Pancreas (tissue), 10 donors: Measurements from ENCODE around the gene TMEM214. TPM values are rescaled to one million over a fixed set of nuclear protein-coding genes. Genes with fewer than 3 reads are reported as not detected.

Experiments used
- ATAC-seq, 4 donors: fragments of 200-7000 bp; cut with Tn5 transposase; one replicate each; pipeline versions ENCODE4 v1.8.0 to v1.9.1; 2020; ENCODE audit warnings: mild to moderate bottlenecking in 4 of 4, moderate library complexity in 4 of 4
- DNase-seq, 6 donors: peaks; one replicate each; pipeline ENCODE4 v3.0.0-alpha.2; 2020
- FAIRE-seq: peaks from 2 replicates; lab custom pipeline; 2012; peaks lifted over from hg19 to GRCh38; lab: Jason Lieb, UNC
- H3K27ac ChIP-seq, 4 donors: fragments of 200-600 bp; sonication (generic); 1 replicate in 3 of 4; 2 replicates in 1 of 4; pipeline versions ENCODE4 v1.5.0 to v1.8.0; 2020
- H3K27me3 ChIP-seq, 4 donors: fragments of 200-600 bp; one replicate each; pipeline ENCODE4 v1.8.0; 2021
- H3K36me3 ChIP-seq, 3 donors: fragments of 200-600 bp; sonication (generic) in 1 of 3; one replicate each; pipeline versions ENCODE4 v1.5.0 to v1.8.0; 2020 to 2021
- H3K4me1 ChIP-seq, 3 donors: fragments of 200-600 bp; one replicate each; pipeline ENCODE4 v1.8.0; 2021
- H3K4me3 ChIP-seq, 4 donors: fragments of 200-600 bp; sonication (generic) in 2 of 4; one replicate each; pipeline versions ENCODE4 v1.5.0 to v1.8.0; 2020 to 2021
- H3K9me3 ChIP-seq, 4 donors: fragments of 200-600 bp; one replicate each; pipeline ENCODE4 v1.8.0; 2021
- WGBS, 2 donors: extraction: QIAGEN DNeasy Blood & Tissue Kit; methylation state at CpG; one replicate each; pipeline ENCODE4 v1.1.7; 2013; 5-methylcytosine and 5-hydroxymethylcytosine counted together
- intact Hi-C, 3 donors: fragments of 100-400 bp; cut with DNase I; formaldehyde crosslinking; loops; one replicate each; pipeline versions ENCODE4 v1.11.1 to v1.14.2; 2022
- polyA plus RNA-seq, 2 donors: library from polyadenylated mRNA; stranded (reverse); fragments of 200-250 nt; gene quantifications; one replicate each; pipeline ENCODE4 v1.2.3, GENCODE V29; 2013
- total RNA-seq, 6 donors: library from RNA; stranded (reverse); fragmentation: NEBNext Ultra II Directional in 4 of 6; extraction: Animal tissue kit (Norgen Biotek cat#: 25700) in 4 of 6; gene quantifications; one replicate each; pipeline versions ENCODE4 v1.2.1 to v1.2.4, GENCODE V29; 2021 to 2023
- TF ChIP-seq, protein P1 (sequence below), 4 donors: fragments of 200-600 bp; sonication (generic) in 3 of 4; IDR thresholded peaks; one replicate each; pipeline versions ENCODE4 v1.5.0 to v1.8.0; 2021; ENCODE audit warnings: antibody characterized with exemption in 4 of 4
- donor health status: healthy with polysubstance abuse.
- donor health status: DM: no; HTN: no; CAD: no; lungs with moderate emphysema.
- donor health status: DM: no; HTN: no; CAD: no.
- donor health status: control.
- donor health status: control.
- donor health status: Bipolar disorder and iron deficiency.
- donor health status: DM: yes; HTN: yes; CAD: no.
- donor health status: DM: no; HTN: no; CAD: no.
- donor health status: DM: no; HTN: no; CAD: no.
- donor health status: DM: yes; HTN: yes; CAD: no.

TMEM214 gene
- total and polyA plus RNA-seq, 8 donors: 57.3 to 109 (median 64.6) TPM

- ATAC-seq (no peak), FAIRE-seq (no peak), DNase-seq (no peak)
- Histone ChIP-seq H3K4me1 (peaks cover 0 to 5% (median 5%) of the 10 kb centered on the region in 3 donors), H3K4me3 (no peak overlapping the region), H3K27ac (no peak overlapping the region), H3K9me3 (no peaks in the 10 kb centered on the region), H3K36me3 (no peaks in the 10 kb centered on the region), H3K27me3 (no peaks in the 10 kb centered on the region)
- TF ChIP-seq, protein P1, sequence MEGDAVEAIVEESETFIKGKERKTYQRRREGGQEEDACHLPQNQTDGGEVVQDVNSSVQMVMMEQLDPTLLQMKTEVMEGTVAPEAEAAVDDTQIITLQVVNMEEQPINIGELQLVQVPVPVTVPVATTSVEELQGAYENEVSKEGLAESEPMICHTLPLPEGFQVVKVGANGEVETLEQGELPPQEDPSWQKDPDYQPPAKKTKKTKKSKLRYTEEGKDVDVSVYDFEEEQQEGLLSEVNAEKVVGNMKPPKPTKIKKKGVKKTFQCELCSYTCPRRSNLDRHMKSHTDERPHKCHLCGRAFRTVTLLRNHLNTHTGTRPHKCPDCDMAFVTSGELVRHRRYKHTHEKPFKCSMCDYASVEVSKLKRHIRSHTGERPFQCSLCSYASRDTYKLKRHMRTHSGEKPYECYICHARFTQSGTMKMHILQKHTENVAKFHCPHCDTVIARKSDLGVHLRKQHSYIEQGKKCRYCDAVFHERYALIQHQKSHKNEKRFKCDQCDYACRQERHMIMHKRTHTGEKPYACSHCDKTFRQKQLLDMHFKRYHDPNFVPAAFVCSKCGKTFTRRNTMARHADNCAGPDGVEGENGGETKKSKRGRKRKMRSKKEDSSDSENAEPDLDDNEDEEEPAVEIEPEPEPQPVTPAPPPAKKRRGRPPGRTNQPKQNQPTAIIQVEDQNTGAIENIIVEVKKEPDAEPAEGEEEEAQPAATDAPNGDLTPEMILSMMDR (IDR thresholded peaks at IDR 0.05): no peak
- WGBS, 2 donors: 95 to 99% methylated on average over 4 of the region's 4 CpGs
- intact Hi-C loops: no loop called here
Measured at GRCh38 chr2:27008678-27009077, 24.1 kb upstream of the TMEM214 start.

- TF ChIP-seq, protein P1 (IDR thresholded peaks at IDR 0.05): no peak
- Histone ChIP-seq H3K9me3 (no peaks in the 10 kb centered on the region), H3K27ac (no peak overlapping the region), H3K27me3 (no peaks in the 10 kb centered on the region), H3K36me3 (no peaks in the 10 kb centered on the region), H3K4me1 (peaks cover 0 to 5% (median 5%) of the 10 kb centered on the region in 3 donors), H3K4me3 (no peak overlapping the region)
- DNase-seq: no peak
- no peak for FAIRE-seq
- intact Hi-C loops: no loop called here
- ATAC-seq: no peak
Measured at GRCh38 chr2:27009083-27009482, 23.7 kb upstream of the TMEM214 start.

DNA sequence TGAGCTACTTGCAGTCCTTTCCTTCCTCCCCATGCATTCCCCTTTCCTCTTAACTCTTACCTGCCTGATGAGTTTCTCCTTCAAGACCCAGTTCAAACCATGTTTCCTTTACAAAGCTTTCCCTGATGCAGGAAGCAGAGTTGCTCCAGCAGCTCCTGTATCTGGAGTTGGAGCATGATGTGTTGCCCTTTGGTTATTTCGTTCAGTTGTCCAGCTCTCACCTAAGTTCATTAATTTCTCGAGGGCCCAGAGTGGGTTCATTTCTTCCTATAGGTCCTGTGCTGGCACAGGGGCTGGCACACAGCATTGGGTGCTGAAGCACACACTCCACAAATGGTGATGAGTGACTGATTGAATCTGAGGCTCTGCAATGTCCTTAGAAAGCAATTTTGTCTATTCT is 23.0 kb upstream of the TMEM214 start:
- TF ChIP-seq, protein P1 (IDR thresholded peaks at IDR 0.05): no peak
- Histone ChIP-seq H3K27ac (no peak overlapping the region), H3K4me1 (peaks cover 0 to 5% (median 5%) of the 10 kb centered on the region in 3 donors), H3K9me3 (no peaks in the 10 kb centered on the region), H3K36me3 (no peaks in the 10 kb centered on the region), H3K4me3 (no peak overlapping the region), H3K27me3 (no peaks in the 10 kb centered on the region)
- intact Hi-C loops: loop anchor here in 1 of 3 donors (10.0 kb wide), 1 partner anchor 165 kb away; the partner anchor contains the start of gene DPYSL5
- WGBS, 2 donors: 54 to 65% methylated on average over 2 of the region's 2 CpGs
- FAIRE-seq (no peak), ATAC-seq (no peak), DNase-seq (no peak)

- DNase-seq (no peak), FAIRE-seq (no peak), ATAC-seq (no peak)
- Histone ChIP-seq H3K4me3 (no peak overlapping the region), H3K9me3 (no peaks in the 10 kb centered on the region), H3K27me3 (no peaks in the 10 kb centered on the region), H3K4me1 (peaks cover 0 to 5% (median 5%) of the 10 kb centered on the region in 3 donors), H3K27ac (no peak overlapping the region), H3K36me3 (no peaks in the 10 kb centered on the region)
- WGBS, 2 donors: 60 to 68% methylated on average over 3 of the region's 3 CpGs
- TF ChIP-seq, protein P1 (IDR thresholded peaks at IDR 0.05): no peak
- intact Hi-C loops: loop anchor here in 1 of 3 donors (10.0 kb wide), 1 partner anchor 165 kb away; the partner anchor contains the start of gene DPYSL5
Measured at GRCh38 chr2:27010139-27010538, 22.6 kb upstream of the TMEM214 start.

DNA sequence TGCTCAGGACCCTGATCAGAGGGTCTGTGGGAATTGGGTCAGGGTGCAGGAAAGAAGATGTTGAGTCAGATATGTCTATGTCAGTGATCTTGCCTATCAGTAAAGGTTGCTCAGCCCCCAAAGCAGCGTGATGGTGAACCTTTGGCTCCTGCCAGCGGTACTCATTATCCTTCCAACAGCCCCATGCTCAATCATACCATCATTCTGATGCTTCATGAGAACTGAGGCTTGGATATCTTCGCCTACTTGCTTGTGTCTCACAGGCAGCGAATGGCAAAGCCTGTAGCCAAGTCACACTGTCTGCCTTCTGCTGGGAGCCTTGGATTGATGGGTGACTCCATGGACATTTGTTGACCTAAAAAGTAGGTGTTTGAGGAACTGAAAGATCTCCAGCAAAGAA is 19.0 kb upstream of the TMEM214 start:
- Histone ChIP-seq H3K9me3 (no peaks in the 10 kb centered on the region), H3K27ac (no peak overlapping the region), H3K36me3 (no peaks in the 10 kb centered on the region), H3K4me3 (no peak overlapping the region), H3K27me3 (no peaks in the 10 kb centered on the region), H3K4me1 (no peaks in the 10 kb centered on the region)
- TF ChIP-seq, protein P1 (IDR thresholded peaks at IDR 0.05): no peak
- DNase-seq (no peak), ATAC-seq (no peak), FAIRE-seq (no peak)
- intact Hi-C loops: loop anchor here in 1 of 3 donors (10.0 kb wide), 1 partner anchor 169 kb away; the partner anchor contains the start of gene DPYSL5
- WGBS, 2 donors: 94 to 95% methylated on average over 4 of the region's 4 CpGs
